OCI-LY7 (cell line): ENCODE measurements around the gene XIAP.

ENCODE experiments used
- CTCF ChIP-seq: fragments of 200-600 bp; sonication (generic); conservative IDR thresholded peaks from 2 replicates; pipeline ENCODE4 v1.5.1; 2014; ENCODE audit warnings: mild to moderate bottlenecking, antibody characterized with exemption, low read length, moderate library complexity, mixed read lengths
- EZH2phosphoT487 ChIP-seq: fragments of 200-600 bp; sonication (generic); IDR thresholded peaks from 2 replicates; pipeline ENCODE4 v1.6.1; 2018; ENCODE audit warnings: low read depth, borderline replicate concordance, mild to moderate bottlenecking, mixed run types, antibody characterized with exemption, low read length, moderate library complexity, mixed read lengths

DNA sequence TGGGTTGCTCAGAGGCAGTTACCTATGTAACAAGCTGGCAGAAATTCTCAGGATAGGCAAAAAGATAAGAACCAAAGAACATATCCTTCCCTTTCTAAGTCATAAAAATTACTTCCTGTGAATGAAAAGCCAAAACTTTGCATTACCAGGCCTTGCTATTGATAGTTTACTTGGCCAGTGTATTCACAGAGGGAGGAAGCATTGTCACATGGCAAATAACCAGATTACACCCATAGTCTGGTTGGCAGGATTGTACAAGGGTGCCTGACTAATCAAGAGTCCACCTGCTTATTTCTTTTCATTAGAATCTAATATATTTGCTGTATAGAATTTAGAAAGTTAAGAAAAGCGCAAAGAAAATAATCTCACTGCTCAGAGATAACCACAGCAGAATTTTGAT, 14.1 kb downstream of the XIAP start:
- TF ChIP-seq CTCF (no peak), EZH2phosphoT487 (no peak)
